ENCODE data around the gene LYPD6.

- TF ChIP-seq, protein P1, sequence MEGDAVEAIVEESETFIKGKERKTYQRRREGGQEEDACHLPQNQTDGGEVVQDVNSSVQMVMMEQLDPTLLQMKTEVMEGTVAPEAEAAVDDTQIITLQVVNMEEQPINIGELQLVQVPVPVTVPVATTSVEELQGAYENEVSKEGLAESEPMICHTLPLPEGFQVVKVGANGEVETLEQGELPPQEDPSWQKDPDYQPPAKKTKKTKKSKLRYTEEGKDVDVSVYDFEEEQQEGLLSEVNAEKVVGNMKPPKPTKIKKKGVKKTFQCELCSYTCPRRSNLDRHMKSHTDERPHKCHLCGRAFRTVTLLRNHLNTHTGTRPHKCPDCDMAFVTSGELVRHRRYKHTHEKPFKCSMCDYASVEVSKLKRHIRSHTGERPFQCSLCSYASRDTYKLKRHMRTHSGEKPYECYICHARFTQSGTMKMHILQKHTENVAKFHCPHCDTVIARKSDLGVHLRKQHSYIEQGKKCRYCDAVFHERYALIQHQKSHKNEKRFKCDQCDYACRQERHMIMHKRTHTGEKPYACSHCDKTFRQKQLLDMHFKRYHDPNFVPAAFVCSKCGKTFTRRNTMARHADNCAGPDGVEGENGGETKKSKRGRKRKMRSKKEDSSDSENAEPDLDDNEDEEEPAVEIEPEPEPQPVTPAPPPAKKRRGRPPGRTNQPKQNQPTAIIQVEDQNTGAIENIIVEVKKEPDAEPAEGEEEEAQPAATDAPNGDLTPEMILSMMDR (conservative IDR thresholded peaks at IDR 0.05; ENCODE audit: low read depth, low read length), result no peak
- TF ChIP-seq EZH2 (IDR thresholded peaks at IDR 0.05; ENCODE audit: borderline replicate concordance, low read depth, low read length, poor library complexity, severe bottlenecking), result no peak
Measured at GRCh38 chr2:149291881-149292280, 38.5 kb upstream of the LYPD6 start.
